ENCODE data around the gene GALP.
"Not testable (repeated sequence)": the region's sequence is repeated elsewhere in the genome, so short reads cannot be mapped to it uniquely, and the experiment has no call there.

GALP gene

GRCh38 chr19:56170261-56170660 lies 5.5 kb upstream of the GALP start:
- no peak overlapping the region for H3K27ac ChIP-seq
- no peak for TF ChIP-seq CTCF (conservative IDR thresholded peaks at IDR 0.05)
- TF ChIP-seq ZFX (IDR thresholded peaks at IDR 0.05), result no peak

- TF ChIP-seq CTCF (conservative IDR thresholded peaks at IDR 0.05), result no peak
- TF ChIP-seq ZFX (IDR thresholded peaks at IDR 0.05), result no peak
- no peak overlapping the region for H3K27ac ChIP-seq
Observed at GRCh38 chr19:56174086-56174485, 1.7 kb upstream of the GALP start.

GRCh38 chr19:56174550-56174949 lies 1.3 kb upstream of the GALP start:
- TF ChIP-seq CTCF (conservative IDR thresholded peaks at IDR 0.05), result no peak
- no peak for TF ChIP-seq ZFX (IDR thresholded peaks at IDR 0.05)
- no peak overlapping the region for H3K27ac ChIP-seq

GRCh38 chr19:56176310-56176709 lies 502 bp downstream of the GALP start:
- H3K27ac ChIP-seq, result not testable (repeated sequence)

- no peak for TF ChIP-seq ZFX (IDR thresholded peaks at IDR 0.05)
- no peak for TF ChIP-seq CTCF (conservative IDR thresholded peaks at IDR 0.05)
- H3K27ac ChIP-seq, result no peak overlapping the region
Observed at GRCh38 chr19:56176881-56177280, 1.1 kb downstream of the GALP start.

- no peak for TF ChIP-seq ZFX (IDR thresholded peaks at IDR 0.05)
- no peak for TF ChIP-seq CTCF (conservative IDR thresholded peaks at IDR 0.05)
- H3K27ac ChIP-seq, result no peak overlapping the region
Observed at GRCh38 chr19:56177564-56178243, 1.9 kb downstream of the GALP start.

- TF ChIP-seq CTCF (conservative IDR thresholded peaks at IDR 0.05) (no peak), ZFX (IDR thresholded peaks at IDR 0.05) (no peak)
Observed at GRCh38 chr19:56189785-56190184, 14.0 kb downstream of the GALP start.

GRCh38 chr19:56191115-56191514 lies 15.3 kb downstream of the GALP start:
- TF ChIP-seq CTCF (conservative IDR thresholded peaks at IDR 0.05), result no peak
- TF ChIP-seq ZFX (IDR thresholded peaks at IDR 0.05), result no peak
- H3K27ac ChIP-seq, result no peak overlapping the region

More at GRCh38 chr19:56189785-56190184, 14.0 kb downstream of the GALP start:
- no peak overlapping the region for H3K27ac ChIP-seq
